Ishikawa (cell line): ENCODE data around the gene FAM120B.

ENCODE experiments used
- CEBPB ChIP-seq: IDR thresholded peaks from 2 replicates; pipeline ENCODE4 v1.6.1; 2012
- CREB1 ChIP-seq: IDR thresholded peaks from 2 replicates; pipeline ENCODE4 v1.6.1; 2012; ENCODE audit warnings: low read depth
- EGR1 ChIP-seq: IDR thresholded peaks from 2 replicates; pipeline ENCODE4 v1.6.1; 2012
- EP300 ChIP-seq: IDR thresholded peaks from 2 replicates; pipeline ENCODE4 v1.6.1; 2012; ENCODE audit warnings: borderline replicate concordance
- FOXM1 ChIP-seq: IDR thresholded peaks from 2 replicates; pipeline ENCODE4 v1.6.1; 2012; ENCODE audit warnings: low read depth, borderline replicate concordance
- NFIC ChIP-seq: IDR thresholded peaks from 2 replicates; pipeline ENCODE4 v1.6.1; 2012
- RAD21 ChIP-seq: IDR thresholded peaks from 2 replicates; pipeline ENCODE4 v1.6.1; 2012; ENCODE audit warnings: low read depth
- TAF1 ChIP-seq: IDR thresholded peaks from 2 replicates; pipeline ENCODE4 v1.6.1; 2012; ENCODE audit warnings: low read depth, mild to moderate bottlenecking
- TCF12 ChIP-seq: IDR thresholded peaks from 2 replicates; pipeline ENCODE4 v1.6.1; 2012; ENCODE audit warnings: low read depth
- TEAD4 ChIP-seq: IDR thresholded peaks from 2 replicates; pipeline ENCODE4 v1.6.1; 2012
- USF1 ChIP-seq: IDR thresholded peaks from 2 replicates; pipeline ENCODE4 v1.6.1; 2012
- YY1 ChIP-seq: IDR thresholded peaks from 2 replicates; pipeline ENCODE4 v1.6.1; 2012; ENCODE audit warnings: low read depth
- ZBTB7A ChIP-seq: IDR thresholded peaks from 2 replicates; pipeline ENCODE4 v1.6.1; 2012; ENCODE audit warnings: low read depth
- TF ChIP-seq, protein P1 (sequence below): IDR thresholded peaks from 2 replicates; pipeline ENCODE4 v1.6.1; 2012; ENCODE audit warnings: low read depth, mild to moderate bottlenecking
- TF ChIP-seq, protein P2 (sequence below): IDR thresholded peaks from 2 replicates; pipeline ENCODE4 v1.6.1; 2012

FAM120B gene

DNA sequence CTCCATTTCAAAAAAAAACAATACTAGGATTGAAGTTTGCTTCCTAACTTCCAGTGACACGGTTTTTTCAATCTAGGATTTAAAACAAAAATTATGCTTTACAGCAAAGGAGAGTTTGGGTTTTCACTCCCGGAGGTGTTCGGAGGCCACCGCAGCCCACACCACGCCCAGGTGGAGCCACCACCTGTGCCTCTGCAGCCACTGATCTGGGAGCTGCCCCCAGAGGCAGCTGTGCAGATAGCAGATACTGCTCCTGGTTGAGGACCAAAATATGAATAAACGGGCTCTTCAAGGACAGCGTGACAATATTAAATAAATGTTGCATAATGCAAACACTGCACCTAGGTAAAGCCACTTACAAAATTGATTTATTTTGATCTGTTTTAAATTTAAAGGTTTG is 45.9 kb upstream of the FAM120B start:
- TF ChIP-seq, protein P1, sequence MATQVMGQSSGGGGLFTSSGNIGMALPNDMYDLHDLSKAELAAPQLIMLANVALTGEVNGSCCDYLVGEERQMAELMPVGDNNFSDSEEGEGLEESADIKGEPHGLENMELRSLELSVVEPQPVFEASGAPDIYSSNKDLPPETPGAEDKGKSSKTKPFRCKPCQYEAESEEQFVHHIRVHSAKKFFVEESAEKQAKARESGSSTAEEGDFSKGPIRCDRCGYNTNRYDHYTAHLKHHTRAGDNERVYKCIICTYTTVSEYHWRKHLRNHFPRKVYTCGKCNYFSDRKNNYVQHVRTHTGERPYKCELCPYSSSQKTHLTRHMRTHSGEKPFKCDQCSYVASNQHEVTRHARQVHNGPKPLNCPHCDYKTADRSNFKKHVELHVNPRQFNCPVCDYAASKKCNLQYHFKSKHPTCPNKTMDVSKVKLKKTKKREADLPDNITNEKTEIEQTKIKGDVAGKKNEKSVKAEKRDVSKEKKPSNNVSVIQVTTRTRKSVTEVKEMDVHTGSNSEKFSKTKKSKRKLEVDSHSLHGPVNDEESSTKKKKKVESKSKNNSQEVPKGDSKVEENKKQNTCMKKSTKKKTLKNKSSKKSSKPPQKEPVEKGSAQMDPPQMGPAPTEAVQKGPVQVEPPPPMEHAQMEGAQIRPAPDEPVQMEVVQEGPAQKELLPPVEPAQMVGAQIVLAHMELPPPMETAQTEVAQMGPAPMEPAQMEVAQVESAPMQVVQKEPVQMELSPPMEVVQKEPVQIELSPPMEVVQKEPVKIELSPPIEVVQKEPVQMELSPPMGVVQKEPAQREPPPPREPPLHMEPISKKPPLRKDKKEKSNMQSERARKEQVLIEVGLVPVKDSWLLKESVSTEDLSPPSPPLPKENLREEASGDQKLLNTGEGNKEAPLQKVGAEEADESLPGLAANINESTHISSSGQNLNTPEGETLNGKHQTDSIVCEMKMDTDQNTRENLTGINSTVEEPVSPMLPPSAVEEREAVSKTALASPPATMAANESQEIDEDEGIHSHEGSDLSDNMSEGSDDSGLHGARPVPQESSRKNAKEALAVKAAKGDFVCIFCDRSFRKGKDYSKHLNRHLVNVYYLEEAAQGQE, result no peak
- TF ChIP-seq YY1, result no peak
- no peak for TF ChIP-seq CEBPB
- TF ChIP-seq ZBTB7A, result no peak
- no peak for TF ChIP-seq FOXM1
- TF ChIP-seq TEAD4, result no peak
- TF ChIP-seq USF1, result no peak
- TF ChIP-seq TAF1, result no peak
- TF ChIP-seq, protein P2, sequence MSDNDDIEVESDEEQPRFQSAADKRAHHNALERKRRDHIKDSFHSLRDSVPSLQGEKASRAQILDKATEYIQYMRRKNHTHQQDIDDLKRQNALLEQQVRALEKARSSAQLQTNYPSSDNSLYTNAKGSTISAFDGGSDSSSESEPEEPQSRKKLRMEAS, result no peak
- TF ChIP-seq CREB1, result no peak
- TF ChIP-seq RAD21, result no peak; the same call in 1 of the 2 replicates
- TF ChIP-seq TCF12, result no peak

GRCh38 chr6:170261643-170262488 is 44.7 kb upstream of the FAM120B start:
- TF ChIP-seq EP300, result no peak
- TF ChIP-seq TEAD4, result no peak
- TF ChIP-seq CREB1, result no peak
- no peak for TF ChIP-seq YY1
- no peak for TF ChIP-seq NFIC
- TF ChIP-seq FOXM1, result no peak
- TF ChIP-seq TAF1, result no peak
- TF ChIP-seq TCF12, result no peak
- TF ChIP-seq RAD21, result no peak
- no peak for TF ChIP-seq CEBPB
- no peak for TF ChIP-seq USF1
- no peak for TF ChIP-seq ZBTB7A
- TF ChIP-seq EGR1, result no peak
- TF ChIP-seq, protein P2, result no peak
- TF ChIP-seq, protein P1, result no peak

DNA sequence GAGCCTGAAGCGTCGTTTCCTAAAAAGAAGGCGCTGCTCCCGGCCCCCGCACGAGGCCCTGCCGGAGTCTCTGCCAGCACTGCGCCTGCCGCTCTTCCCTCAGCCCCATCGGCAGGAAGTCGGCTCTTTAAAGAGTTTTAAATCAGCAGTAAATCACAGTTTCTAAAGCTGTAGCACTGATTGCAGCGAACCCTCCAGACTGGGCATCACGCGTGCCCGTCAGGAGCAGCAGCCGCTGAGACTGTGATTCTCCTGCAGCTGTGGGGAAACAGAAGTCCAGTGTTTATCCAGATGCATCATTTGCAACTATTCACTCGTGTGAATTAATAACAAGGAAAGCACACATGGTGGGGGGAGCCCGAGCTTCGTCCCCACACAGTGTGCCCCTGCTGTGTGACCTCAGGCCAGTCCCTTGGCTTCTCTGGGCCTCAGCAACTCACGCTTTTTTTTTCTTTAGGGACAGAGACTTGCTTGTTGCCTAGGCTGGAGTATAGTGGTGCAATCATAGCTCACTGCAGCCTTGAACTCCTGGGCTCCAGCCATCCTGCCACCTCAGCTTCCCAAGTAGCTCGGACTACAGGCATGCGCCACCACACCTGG is 44.0 kb upstream of the FAM120B start:
- TF ChIP-seq TEAD4, result no peak
- TF ChIP-seq RAD21, result no peak
- no peak for TF ChIP-seq NFIC
- no peak for TF ChIP-seq ZBTB7A
- no peak for TF ChIP-seq EP300
- TF ChIP-seq FOXM1, result no peak
- TF ChIP-seq CEBPB, result no peak
- no peak for TF ChIP-seq EGR1
- TF ChIP-seq CREB1, result no peak

- TF ChIP-seq NFIC (no peak), FOXM1 (no peak), EP300 (no peak), YY1 (no peak), TEAD4 (no peak), CEBPB (no peak), EGR1 (no peak), TAF1 (no peak), USF1 (no peak), ZBTB7A (no peak), RAD21 (no peak), TCF12 (no peak), CREB1 (no peak)
- TF ChIP-seq, protein P1, result no peak
- TF ChIP-seq, protein P2, result no peak
These were observed 43.1 kb upstream of the FAM120B start for GRCh38 chr6:170263410-170263809.
